ENCODE results near the gene CAPZA2.
A peak's percentile ranks its signal among the peaks of the same experiment; 100 is the strongest.
"Not testable (repeated sequence)": the region's sequence is repeated elsewhere in the genome, so short reads cannot be mapped to it uniquely, and the experiment has no call there.

Gene CAPZA2

GRCh38 chr7:116920359-116920758 is 58.0 kb downstream of the CAPZA2 start:
- DNase-seq (ENCODE audit: low spot score): no peak

GRCh38 chr7:116922545-116922944 is 60.2 kb downstream of the CAPZA2 start:
- DNase-seq (ENCODE audit: low spot score): no peak

GRCh38 chr7:116924741-116925140 is 62.4 kb downstream of the CAPZA2 start:
- DNase-seq (ENCODE audit: low spot score): no peak

GRCh38 chr7:116929021-116929420 is 66.6 kb downstream of the CAPZA2 start:
- DNase-seq (ENCODE audit: low spot score): no peak

- peak; percentile 65 for DNase-seq (ENCODE audit: low spot score)
Observed at GRCh38 chr7:116929914-116930913, 67.8 kb downstream of the CAPZA2 start.

- no peak for DNase-seq (ENCODE audit: low spot score)
Observed at GRCh38 chr7:116932566-116932965, 70.2 kb downstream of the CAPZA2 start.

GRCh38 chr7:116933465-116933864 is 71.1 kb downstream of the CAPZA2 start:
- DNase-seq (ENCODE audit: low spot score): no peak

- DNase-seq (ENCODE audit: low spot score): no peak
Observed at GRCh38 chr7:116934580-116934979, 72.2 kb downstream of the CAPZA2 start.

GRCh38 chr7:116936844-116937243 is 74.5 kb downstream of the CAPZA2 start:
- not testable (repeated sequence) for DNase-seq (ENCODE audit: low spot score)

GRCh38 chr7:116938678-116939077 is 76.3 kb downstream of the CAPZA2 start:
- DNase-seq (ENCODE audit: low spot score): no peak

- DNase-seq (ENCODE audit: low spot score): no peak
Observed at GRCh38 chr7:116940689-116941370, 78.4 kb downstream of the CAPZA2 start.

- DNase-seq (ENCODE audit: low spot score): no peak
Observed at GRCh38 chr7:116942504-116942903, 80.1 kb downstream of the CAPZA2 start.

- DNase-seq (ENCODE audit: low spot score): no peak
Observed at GRCh38 chr7:116948934-116949333, 86.5 kb downstream of the CAPZA2 start.

- no peak for DNase-seq (ENCODE audit: low spot score)
Observed at GRCh38 chr7:116949941-116950801, 87.8 kb downstream of the CAPZA2 start.

- DNase-seq (ENCODE audit: low spot score): no peak
Observed at GRCh38 chr7:116950889-116951351, 88.5 kb downstream of the CAPZA2 start.

GRCh38 chr7:116951366-116952292 is 89.2 kb downstream of the CAPZA2 start:
- no peak for DNase-seq (ENCODE audit: low spot score)

GRCh38 chr7:116952635-116953371 is 90.4 kb downstream of the CAPZA2 start:
- DNase-seq (ENCODE audit: low spot score): peak; percentile 11

GRCh38 chr7:116953372-116953905 is 91.1 kb downstream of the CAPZA2 start, which contains the start of gene ST7:
ST7 (plus strand) TSS chr7:116953501; CDS start chr7:116953541, 40 bp downstream.
- DNase-seq (ENCODE audit: low spot score): peak; percentile 60

Data from hepatic stellate cell (primary cell).